Esophagus (tissue), 2 donors: Measurements from ENCODE around the gene CHST9. TPM values are rescaled to one million over a fixed set of nuclear protein-coding genes. Genes with fewer than 3 reads are reported as not detected.
"Not testable (repeated sequence)": the region's sequence is repeated elsewhere in the genome, so short reads cannot be mapped to it uniquely, and the experiment has no call there.

ENCODE experiments used
- H3K27ac ChIP-seq, 2 donors: one replicate each; pipeline ENCODE4 v1.5.1; 2013; ENCODE audit warnings: low read depth in 2 of 2, mild to moderate bottlenecking in 2 of 2, inconsistent platforms in 1 of 2, low read length in 1 of 2, moderate library complexity in 1 of 2
- H3K27me3 ChIP-seq, 2 donors: one replicate each; pipeline ENCODE4 v1.6.1; 2013; ENCODE audit warnings: low read length in 2 of 2, control low read depth in 1 of 2, mild to moderate bottlenecking in 1 of 2; ENCODE audit not compliant: insufficient read depth in 2 of 2, control insufficient read depth in 1 of 2
- H3K36me3 ChIP-seq, 2 donors: one replicate each; pipeline ENCODE4 v1.6.1; 2013; ENCODE audit warnings: low read length in 1 of 2; ENCODE audit not compliant: control insufficient read depth in 2 of 2, insufficient read depth in 2 of 2
- H3K4me1 ChIP-seq, 2 donors: one replicate each; pipeline ENCODE4 v1.6.1; 2013; ENCODE audit warnings: low read length in 1 of 2; ENCODE audit not compliant: control insufficient read depth in 2 of 2, insufficient read depth in 2 of 2
- H3K4me3 ChIP-seq, 2 donors: one replicate each; pipeline ENCODE4 v1.5.1; 2013; ENCODE audit warnings: low read length in 2 of 2, mild to moderate bottlenecking in 2 of 2, low read depth in 1 of 2, moderate library complexity in 1 of 2
- H3K9me3 ChIP-seq, 2 donors: one replicate each; pipeline ENCODE4 v1.6.1; 2013; ENCODE audit warnings: mild to moderate bottlenecking in 2 of 2, low read depth in 1 of 2, low read length in 1 of 2, moderate library complexity in 1 of 2; ENCODE audit not compliant: control insufficient read depth in 2 of 2, insufficient read depth in 1 of 2
- WGBS, 2 donors: extraction: QIAGEN DNeasy Blood & Tissue Kit; methylation state at CpG; one replicate each; pipeline ENCODE4 v1.1.7; 2013; 5-methylcytosine and 5-hydroxymethylcytosine counted together
- polyA plus RNA-seq, 2 donors: library from polyadenylated mRNA; stranded (reverse); fragments of 200-250 nt; gene quantifications; one replicate each; pipeline ENCODE4 v1.2.3, GENCODE V29; 2013
- donor health status: healthy with polysubstance abuse.
- donor health status: Bipolar disorder and iron deficiency.

The CHST9 gene
- polyA plus RNA-seq, 2 donors: 0.26 to 0.27 TPM

DNA sequence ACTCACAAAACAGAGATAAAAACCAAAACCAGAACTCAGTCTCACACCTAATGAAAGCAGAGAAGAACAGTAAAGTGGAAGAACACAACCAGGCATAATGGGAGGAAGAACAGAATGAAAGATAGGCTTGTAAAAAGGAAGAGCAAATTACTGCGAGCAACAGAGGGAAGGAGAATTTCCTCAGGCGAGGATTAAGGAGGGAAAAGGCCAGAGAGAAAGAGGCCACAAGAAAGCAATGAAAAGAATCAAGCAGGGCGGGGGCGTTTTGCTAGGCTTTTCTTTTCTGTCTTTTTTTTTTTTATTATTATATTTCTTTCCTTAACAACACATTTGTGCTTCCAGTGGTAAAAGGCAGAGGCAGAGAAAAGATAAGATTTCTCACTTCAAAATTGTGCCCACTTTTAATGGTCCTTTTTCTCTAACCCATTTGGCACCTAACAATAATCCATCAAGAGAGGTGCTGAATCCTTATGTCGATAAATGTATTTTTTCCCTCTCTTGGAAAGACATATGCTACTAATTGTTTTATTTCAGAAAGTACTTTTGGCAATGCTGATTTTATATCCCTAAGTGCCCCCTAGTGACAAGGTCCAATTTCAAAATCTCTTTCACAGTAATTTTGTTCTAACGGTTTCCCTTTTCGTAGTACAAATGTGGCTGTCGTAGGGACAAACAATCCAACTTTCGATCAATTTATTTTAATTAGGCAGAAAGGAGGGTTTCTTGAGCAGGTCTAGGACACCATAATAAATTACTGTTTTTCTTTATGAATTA, 180.9 kb downstream of the CHST9 start:
- no peak overlapping the region for H3K27ac ChIP-seq
- no peaks in the 10 kb centered on the region for H3K27me3 ChIP-seq
- no peaks in the 10 kb centered on the region for H3K36me3 ChIP-seq
- WGBS, 2 donors: 57 to 58% methylated on average over 9 of the region's 9 CpGs
- H3K4me1 ChIP-seq: no peaks in the 10 kb centered on the region
- no peaks in the 10 kb centered on the region for H3K9me3 ChIP-seq
- H3K4me3 ChIP-seq: no peak overlapping the region

DNA sequence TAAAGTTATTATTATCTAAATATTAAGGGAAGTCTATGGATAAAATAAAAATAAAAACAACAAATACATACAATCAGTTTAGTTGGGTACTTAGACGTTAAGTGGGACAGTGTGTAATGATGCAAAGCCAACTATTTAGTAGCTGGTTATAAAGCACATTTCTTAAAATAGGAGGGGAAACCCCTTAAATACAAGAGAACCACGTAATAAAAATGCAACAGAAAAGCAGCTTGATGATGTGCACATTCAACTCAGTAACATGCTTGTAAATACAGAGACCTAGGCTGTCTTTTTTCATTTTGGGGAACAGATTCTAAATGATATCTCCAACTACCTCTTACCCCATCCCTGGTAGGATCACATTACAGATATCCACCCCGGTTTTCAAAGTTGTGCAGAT, 185.3 kb downstream of the CHST9 start:
- Histone ChIP-seq H3K4me3 (no peak overlapping the region), H3K27me3 (no peaks in the 10 kb centered on the region), H3K36me3 (no peaks in the 10 kb centered on the region), H3K4me1 (no peaks in the 10 kb centered on the region), H3K9me3 (no peaks in the 10 kb centered on the region), H3K27ac (no peak overlapping the region)
- WGBS, 2 donors: 33 to 43% methylated on average over 3 of the region's 3 CpGs

DNA sequence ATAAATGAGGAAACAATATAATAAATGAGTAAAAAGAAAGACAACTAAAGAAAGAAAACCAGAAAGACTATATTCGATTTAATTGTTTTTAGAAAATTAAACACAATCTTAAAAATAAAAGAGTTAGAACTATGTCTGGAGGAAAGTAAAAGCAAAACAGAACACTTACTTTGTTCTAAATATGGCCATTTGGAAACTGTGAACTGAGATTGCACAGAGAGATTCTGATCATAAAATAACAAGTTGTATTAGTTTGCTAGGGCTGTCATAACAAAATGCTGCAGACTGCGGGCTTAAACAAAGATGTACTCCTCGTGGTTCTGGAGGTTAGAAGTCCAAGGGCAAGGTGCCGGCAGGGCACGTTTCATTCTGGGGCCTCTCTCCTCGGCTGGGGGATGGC, 191.5 kb downstream of the CHST9 start:
- Histone ChIP-seq H3K36me3 (no peaks in the 10 kb centered on the region), H3K4me3 (no peak overlapping the region), H3K4me1 (no peaks in the 10 kb centered on the region), H3K27ac (no peak overlapping the region), H3K27me3 (no peaks in the 10 kb centered on the region), H3K9me3 (no peaks in the 10 kb centered on the region)
- WGBS, 2 donors: 85% methylated on average over 6 of the region's 6 CpGs

DNA sequence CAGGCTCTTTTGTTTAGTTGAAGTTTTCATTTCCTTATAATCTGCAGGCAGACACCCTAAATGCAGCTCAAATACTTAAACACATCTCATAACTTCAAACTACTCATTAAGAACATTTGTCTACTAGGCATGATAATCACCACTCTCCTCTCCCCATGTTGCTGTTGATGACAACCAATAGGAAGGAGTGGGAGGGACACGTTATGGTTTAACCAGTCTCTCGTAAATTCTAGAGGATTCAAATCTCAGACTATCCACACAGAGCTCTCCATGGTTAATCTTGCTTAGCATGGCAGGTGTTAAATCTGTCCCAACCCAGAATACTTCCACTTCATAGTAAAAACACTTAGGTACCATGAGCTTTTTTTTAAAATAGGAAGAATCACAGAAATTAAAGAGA, 192.2 kb downstream of the CHST9 start:
- Histone ChIP-seq H3K9me3 (no peaks in the 10 kb centered on the region), H3K4me3 (no peak overlapping the region)
- 84 to 86% methylated on average over 2 of the region's 2 CpGs for WGBS, 2 donors

DNA sequence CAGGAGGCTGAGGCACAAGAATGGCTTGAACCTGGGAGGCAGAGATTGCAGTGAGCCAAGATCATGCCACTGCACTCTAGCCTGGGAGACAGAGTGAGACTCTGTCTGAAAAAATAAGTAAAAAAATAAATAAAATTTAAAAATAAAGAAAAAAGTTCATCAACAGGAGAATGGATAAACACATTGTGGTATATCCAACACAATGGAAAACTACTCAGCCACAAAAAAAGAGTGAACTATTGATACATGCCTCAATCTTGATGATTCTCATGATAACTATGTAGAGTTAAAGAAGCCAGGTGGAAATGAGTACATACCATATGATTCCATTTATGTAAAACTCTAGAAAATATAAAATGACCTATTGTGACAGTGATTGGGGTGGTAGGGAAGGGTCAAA, 195.3 kb downstream of the CHST9 start:
- H3K4me3 ChIP-seq: no peak overlapping the region
- H3K4me1 ChIP-seq: no peaks in the 10 kb centered on the region
- H3K9me3 ChIP-seq: no peaks in the 10 kb centered on the region
- H3K27ac ChIP-seq: no peak overlapping the region
- H3K36me3 ChIP-seq: no peaks in the 10 kb centered on the region
- H3K27me3 ChIP-seq: no peaks in the 10 kb centered on the region

More for the DNA sequence above, 192.2 kb downstream of the CHST9 start:
- no peaks in the 10 kb centered on the region for H3K4me1 ChIP-seq
- H3K27me3 ChIP-seq: no peaks in the 10 kb centered on the region
- H3K27ac ChIP-seq: no peak overlapping the region
- H3K36me3 ChIP-seq: no peaks in the 10 kb centered on the region

DNA sequence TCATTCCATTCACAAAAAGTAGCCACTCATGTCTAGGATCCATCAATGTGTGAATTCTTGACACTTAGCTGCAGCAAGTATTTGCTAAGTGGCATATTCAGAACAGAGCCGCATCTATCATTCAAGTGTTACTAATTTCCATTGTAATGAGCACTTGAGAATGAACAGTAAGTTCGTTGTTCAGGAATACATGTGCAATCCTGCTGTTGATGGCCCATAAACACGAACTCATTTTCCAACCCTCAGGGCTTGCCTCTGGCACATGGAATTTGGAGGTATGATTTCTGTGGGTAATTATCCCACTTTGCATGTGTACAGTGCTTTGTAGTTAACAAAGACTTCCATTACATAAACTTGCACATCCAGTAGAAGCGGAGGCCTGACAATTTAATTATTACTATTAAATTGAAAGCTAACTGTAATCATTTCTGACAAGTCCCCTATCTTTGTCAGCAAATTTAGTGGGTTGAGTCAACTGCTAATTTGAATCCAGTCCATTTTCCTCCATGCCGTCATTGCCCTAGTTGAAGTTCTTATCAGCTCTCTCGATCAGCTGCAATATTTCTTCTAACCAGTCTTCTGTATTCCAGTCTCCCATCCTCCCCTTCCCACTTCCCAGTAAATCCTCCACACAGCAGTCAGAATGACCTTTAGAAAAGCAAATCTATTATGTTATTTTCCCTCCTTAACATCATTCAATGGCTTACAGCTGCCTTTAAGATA, 203.6 kb downstream of the CHST9 start:
- no peaks in the 10 kb centered on the region for H3K4me1 ChIP-seq
- H3K36me3 ChIP-seq: no peaks in the 10 kb centered on the region
- no peaks in the 10 kb centered on the region for H3K27me3 ChIP-seq
- no peaks in the 10 kb centered on the region for H3K9me3 ChIP-seq
- H3K4me3 ChIP-seq: no peak overlapping the region
- 74 to 76% methylated on average over 6 of the region's 6 CpGs for WGBS, 2 donors
- H3K27ac ChIP-seq: no peak overlapping the region

DNA sequence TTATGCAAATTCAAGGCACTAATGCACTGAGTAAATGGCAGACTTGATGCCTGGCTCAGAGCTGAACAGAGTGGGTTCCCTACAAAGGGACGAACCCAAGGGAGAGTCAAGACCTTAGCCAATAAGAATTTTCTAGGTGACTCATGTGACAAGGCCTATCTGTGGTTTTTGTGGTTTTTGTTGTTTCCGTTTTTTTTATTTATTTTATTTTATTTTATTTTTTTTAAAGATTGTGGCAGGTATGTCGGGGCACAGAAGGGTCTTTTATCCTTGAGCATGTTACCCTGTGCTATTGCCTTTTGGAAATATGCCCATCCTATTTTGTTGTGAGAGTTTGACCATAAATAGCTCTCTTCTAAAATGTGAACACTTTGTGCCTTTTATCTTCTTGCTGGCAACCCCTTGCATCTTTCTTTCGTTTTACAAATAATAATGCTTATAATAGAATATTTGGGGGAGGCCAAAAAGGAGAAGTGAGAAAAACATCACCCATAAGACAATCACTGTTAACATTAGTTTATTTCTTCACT, 206.2 kb downstream of the CHST9 start:
- H3K4me1 ChIP-seq: no peaks in the 10 kb centered on the region
- no peaks in the 10 kb centered on the region for H3K36me3 ChIP-seq
- no peak overlapping the region for H3K27ac ChIP-seq
- H3K9me3 ChIP-seq: no peaks in the 10 kb centered on the region
- H3K4me3 ChIP-seq: no peak overlapping the region
- 72% methylated on average over 4 of the region's 4 CpGs for WGBS, 2 donors
- H3K27me3 ChIP-seq: no peaks in the 10 kb centered on the region

DNA sequence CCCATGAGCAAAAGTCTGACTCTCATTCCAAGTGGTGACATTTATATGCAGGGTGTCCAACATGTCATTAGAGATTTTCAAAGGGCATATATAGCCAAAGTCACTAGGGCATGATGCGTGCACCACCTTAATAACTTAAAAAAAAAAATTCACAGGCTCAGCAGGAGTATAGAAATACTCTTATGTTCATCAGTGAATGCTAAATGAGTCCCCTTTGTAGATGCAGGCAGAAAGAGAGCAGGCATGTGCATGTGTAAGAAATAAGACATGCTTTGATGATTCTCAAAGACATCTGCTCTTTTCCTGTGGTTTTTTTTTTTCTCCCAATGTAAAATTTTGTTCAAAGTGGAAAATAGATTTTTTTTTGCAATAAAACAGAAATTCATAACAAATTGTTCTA, 207.3 kb downstream of the CHST9 start:
- Histone ChIP-seq H3K27ac (no peak overlapping the region), H3K27me3 (no peaks in the 10 kb centered on the region), H3K36me3 (no peaks in the 10 kb centered on the region), H3K4me3 (no peak overlapping the region), H3K4me1 (no peaks in the 10 kb centered on the region), H3K9me3 (no peaks in the 10 kb centered on the region)
- WGBS, 2 donors: 71 to 76% methylated on average over 1 of the region's 1 CpG

DNA sequence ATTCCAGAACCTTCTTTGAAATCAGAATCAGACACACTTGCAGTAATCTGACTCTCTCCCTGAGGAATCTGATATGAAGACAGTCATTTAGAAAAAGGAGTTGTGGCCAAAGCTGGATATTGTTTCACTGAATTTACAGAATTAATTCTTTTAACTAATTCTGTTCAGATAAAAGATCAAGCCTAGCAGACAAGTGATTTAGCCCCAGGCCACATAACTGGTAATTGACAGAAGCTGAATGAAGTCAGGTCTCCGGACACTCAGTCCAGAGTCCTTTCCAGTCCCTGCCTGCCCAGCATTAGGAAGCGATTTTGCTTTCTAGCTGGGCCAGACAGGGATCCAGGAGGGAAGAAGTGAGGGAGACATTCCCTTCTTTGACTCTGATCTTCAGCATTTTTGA, 208.9 kb downstream of the CHST9 start:
- Histone ChIP-seq H3K4me3 (no peak overlapping the region), H3K4me1 (no peaks in the 10 kb centered on the region), H3K27me3 (no peaks in the 10 kb centered on the region), H3K27ac (no peak overlapping the region), H3K36me3 (no peaks in the 10 kb centered on the region), H3K9me3 (no peaks in the 10 kb centered on the region)
- 79 to 84% methylated on average over 2 of the region's 2 CpGs for WGBS, 2 donors

DNA sequence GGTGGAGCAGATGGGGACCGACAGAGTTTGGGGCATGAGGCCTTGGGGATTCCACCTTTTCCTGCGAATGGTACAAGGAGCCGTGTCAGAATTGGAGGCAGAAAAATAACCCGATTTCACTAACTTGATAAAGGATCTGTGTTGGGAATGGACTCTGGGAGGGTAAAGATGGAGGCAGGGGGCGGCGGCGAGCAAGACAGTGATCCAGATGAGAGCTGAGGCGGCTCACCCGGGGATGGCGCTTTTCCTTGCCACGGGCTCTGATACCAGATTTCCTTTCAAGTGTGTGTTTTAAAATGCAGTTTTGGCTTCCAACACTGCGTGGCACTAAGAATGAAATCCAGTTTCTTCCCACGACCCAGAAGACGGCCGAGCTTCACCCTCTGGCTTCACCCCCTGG, 212.6 kb downstream of the CHST9 start:
- H3K36me3 ChIP-seq, H3K4me1 ChIP-seq, H3K27me3 ChIP-seq, H3K4me3 ChIP-seq, H3K27ac ChIP-seq, H3K9me3 ChIP-seq: not testable (repeated sequence)
- WGBS, 2 donors: 92 to 93% methylated on average over 14 to 15 of the region's 15 CpGs
